ENCODE measurements around the gene MAD1L1. TPM values are rescaled to one million over a fixed set of nuclear protein-coding genes. Genes with fewer than 3 reads are reported as not detected.

MAD1L1 gene
- total and polyA plus RNA-seq, 2 of the 8 experiments (the other 6 are each of a cell fraction or from before 2014, with no cell fraction given): 40.4 to 44.6 TPM

- Histone ChIP-seq H3K23ac (ENCODE audit: insufficient read length) (no peak overlapping the region), H3K36me3 (ENCODE audit: control insufficient read depth in 2 of 4, insufficient read depth in 4 of 4, low read length in 3 of 4) (no peaks in the 10 kb centered on the region), H2BK5ac (ENCODE audit: low read depth, low read length) (no peak overlapping the region; the same call in 1 of the 2 replicates), H2BK20ac (ENCODE audit: low read length) (no peak overlapping the region), H3K18ac (ENCODE audit: extremely low read depth, low read length) (no peak overlapping the region), H3K4me1 (replicated peaks in 1 of 4; ENCODE audit: control insufficient read depth in 3 of 4, insufficient read depth in 4 of 4, low read length in 3 of 4) (peaks cover 0 to 3% (median 0%) of the 10 kb centered on the region in 4 experiments; a peak in 2 of 7 replicates), H3K56ac (replicated peaks; ENCODE audit: insufficient read length, low read depth, low read length) (no peak overlapping the region), H2AK5ac (ENCODE audit: low read depth, low read length) (no peak overlapping the region), H3K79me1 (ENCODE audit: low read depth, low read length) (peaks cover 3% of the 10 kb centered on the region; the same call in 1 of the 2 replicates), H3K14ac (ENCODE audit: insufficient read length) (no peak overlapping the region), H3K9ac (replicated peaks in 1 of 4; ENCODE audit: extremely low read depth in 1 of 4, low read depth in 3 of 4, low read length in 3 of 4) (no peak overlapping the region), H2AFZ (ENCODE audit: low read length) (no peak overlapping the region), H3K4ac (replicated peaks; ENCODE audit: insufficient read length, low read depth, low read length) (no peak overlapping the region), H4K20me1 (replicated peaks in 1 of 2; ENCODE audit: control insufficient read depth in 1 of 2, insufficient read depth in 2 of 2, low read length in 2 of 2) (peaks cover 1 to 5% of the 10 kb centered on the region in 2 experiments), H2BK15ac (ENCODE audit: low read length) (no peak overlapping the region), H4K8ac (ENCODE audit: extremely low read depth, insufficient read depth, low read length) (no peak overlapping the region), H3K4me3 (ENCODE audit: extremely low read depth in 1 of 4, insufficient read depth in 2 of 4, low read depth in 3 of 4, low read length in 4 of 4) (no peak overlapping the region), H3K27ac (ENCODE audit: low read depth, low read length) (no peak overlapping the region), H3K79me2 (ENCODE audit: control insufficient read depth in 1 of 2, insufficient read depth in 2 of 2, low read length in 2 of 2) (no peaks in the 10 kb centered on the region), H3K23me2 (ENCODE audit: low read depth, low read length) (no peaks in the 10 kb centered on the region), H4K5ac (ENCODE audit: insufficient read length, low read depth, low read length) (no peak overlapping the region), H3K4me2 (ENCODE audit: insufficient read depth in 1 of 2, low read depth in 2 of 2, low read length in 2 of 2) (no peak overlapping the region), H4K91ac (replicated peaks; ENCODE audit: insufficient read length, low read length) (no peak overlapping the region), H3K9me3 (ENCODE audit: insufficient read depth in 2 of 2, low read depth in 1 of 2, low read length in 1 of 2) (no peaks in the 10 kb centered on the region), H2BK12ac (ENCODE audit: low read depth, low read length) (no peak overlapping the region), H2BK120ac (replicated peaks; ENCODE audit: low read depth, low read length) (no peak overlapping the region), H3K27me3 (replicated peaks in 1 of 4; ENCODE audit: control insufficient read depth in 3 of 4, extremely low read depth in 1 of 4, insufficient read depth in 3 of 4, low read length in 3 of 4) (no peaks in the 10 kb centered on the region)
- ChIA-PET CTCF (ENCODE audit: partially characterized antibody) (interaction anchor here (1.0 to 1.1 kb wide), 2 partner anchors 15 to 133 kb away, joined by 3 read pairs; no protein-coding TSS in a partner anchor), POLR2A (ENCODE audit: partially characterized antibody) (no interaction called here)
- WGBS, 2 experiments (ENCODE audit: extremely low coverage in 1 of 2, insufficient coverage in 1 of 2, insufficient read length in 1 of 2, insufficient replicate concordance in 2 of 2, low coverage in 1 of 2, low lambda C conversion rate in 2 of 2, missing lambda C conversion rate in 1 of 2): 95% methylated on average over 14 of the region's 27 CpGs; no CpG with 5 or more reads in 1 of the 2 experiments
- FAIRE-seq (no peak), DNase-seq (ENCODE audit: low read depth in 1 of 2, low spot score in 2 of 2) (no peak)
- no peak for TF ChIP-seq JUND (IDR thresholded peaks at IDR 0.05; ENCODE audit: low read length)
These were observed 232.5 kb downstream of the MAD1L1 start for GRCh38 chr7:2000153-2000687.
